ENCODE measurements around the gene PDE8B.

PDE8B gene

DNA sequence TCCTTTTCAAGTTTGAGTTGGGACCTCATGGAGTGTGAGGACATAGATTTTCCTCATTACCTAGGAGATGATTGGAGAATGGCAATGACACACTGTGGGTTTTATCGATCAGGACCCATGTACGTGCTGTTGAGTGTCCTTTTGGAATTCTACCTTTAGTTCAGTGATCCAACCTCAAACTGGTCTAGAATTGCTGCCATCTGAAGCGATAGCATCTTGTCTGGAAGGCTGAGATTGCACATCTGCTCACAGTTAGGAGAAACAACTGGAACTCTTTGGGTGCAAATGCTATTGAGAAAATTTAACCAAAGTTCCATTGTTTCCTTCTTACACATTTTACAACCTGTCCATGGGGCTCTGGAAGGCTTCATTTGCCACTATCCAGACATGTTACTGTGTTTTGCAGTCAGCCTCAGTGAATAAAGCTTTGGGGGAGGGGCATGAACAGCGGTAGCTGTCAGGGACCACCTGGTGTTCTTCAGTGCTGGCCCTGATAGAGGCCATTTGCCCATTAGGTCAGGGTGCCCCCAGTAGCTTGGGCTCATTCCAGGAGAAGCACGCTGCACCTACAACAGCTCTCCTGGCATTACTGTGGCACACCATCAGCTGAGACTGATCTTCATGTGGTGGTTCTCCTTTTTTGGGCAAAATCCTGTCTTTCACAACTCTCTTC is 123.1 kb downstream of the PDE8B start:
- TF ChIP-seq, protein P1, sequence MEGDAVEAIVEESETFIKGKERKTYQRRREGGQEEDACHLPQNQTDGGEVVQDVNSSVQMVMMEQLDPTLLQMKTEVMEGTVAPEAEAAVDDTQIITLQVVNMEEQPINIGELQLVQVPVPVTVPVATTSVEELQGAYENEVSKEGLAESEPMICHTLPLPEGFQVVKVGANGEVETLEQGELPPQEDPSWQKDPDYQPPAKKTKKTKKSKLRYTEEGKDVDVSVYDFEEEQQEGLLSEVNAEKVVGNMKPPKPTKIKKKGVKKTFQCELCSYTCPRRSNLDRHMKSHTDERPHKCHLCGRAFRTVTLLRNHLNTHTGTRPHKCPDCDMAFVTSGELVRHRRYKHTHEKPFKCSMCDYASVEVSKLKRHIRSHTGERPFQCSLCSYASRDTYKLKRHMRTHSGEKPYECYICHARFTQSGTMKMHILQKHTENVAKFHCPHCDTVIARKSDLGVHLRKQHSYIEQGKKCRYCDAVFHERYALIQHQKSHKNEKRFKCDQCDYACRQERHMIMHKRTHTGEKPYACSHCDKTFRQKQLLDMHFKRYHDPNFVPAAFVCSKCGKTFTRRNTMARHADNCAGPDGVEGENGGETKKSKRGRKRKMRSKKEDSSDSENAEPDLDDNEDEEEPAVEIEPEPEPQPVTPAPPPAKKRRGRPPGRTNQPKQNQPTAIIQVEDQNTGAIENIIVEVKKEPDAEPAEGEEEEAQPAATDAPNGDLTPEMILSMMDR (conservative IDR thresholded peaks at IDR 0.05; ENCODE audit: control insufficient read depth, insufficient read depth, low read depth, low read length) = no peak
- no peak for DNase-seq (ENCODE audit: low read depth)

DNA sequence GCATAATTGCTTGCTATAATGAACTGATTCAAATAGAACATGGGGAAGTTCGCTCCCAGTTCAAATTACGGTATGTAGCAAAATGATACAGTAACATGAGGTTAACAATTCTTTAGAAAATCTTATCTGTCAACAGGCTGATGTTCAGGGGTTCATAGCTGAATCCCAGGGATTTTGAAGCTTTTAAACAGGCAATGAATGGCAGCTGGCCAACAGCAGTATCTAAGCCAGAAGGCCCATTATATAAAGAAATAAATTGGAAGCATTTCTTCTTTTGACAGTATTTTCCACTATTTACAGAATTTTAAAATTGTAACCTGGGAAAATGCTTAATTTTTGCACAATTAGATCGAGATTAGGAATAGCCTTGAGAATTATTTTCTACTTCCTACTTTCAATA is 126.8 kb downstream of the PDE8B start:
- no peak for DNase-seq (ENCODE audit: low read depth)
- TF ChIP-seq, protein P1 (conservative IDR thresholded peaks at IDR 0.05; ENCODE audit: control insufficient read depth, insufficient read depth, low read depth, low read length) = no peak
- H3K4me3 ChIP-seq (ENCODE audit: control insufficient read depth, low read depth, low read length) = no peak overlapping the region

More for the DNA sequence above, 123.1 kb downstream of the PDE8B start:
- no peak overlapping the region for H3K4me3 ChIP-seq (ENCODE audit: control insufficient read depth, low read depth, low read length)

DNA sequence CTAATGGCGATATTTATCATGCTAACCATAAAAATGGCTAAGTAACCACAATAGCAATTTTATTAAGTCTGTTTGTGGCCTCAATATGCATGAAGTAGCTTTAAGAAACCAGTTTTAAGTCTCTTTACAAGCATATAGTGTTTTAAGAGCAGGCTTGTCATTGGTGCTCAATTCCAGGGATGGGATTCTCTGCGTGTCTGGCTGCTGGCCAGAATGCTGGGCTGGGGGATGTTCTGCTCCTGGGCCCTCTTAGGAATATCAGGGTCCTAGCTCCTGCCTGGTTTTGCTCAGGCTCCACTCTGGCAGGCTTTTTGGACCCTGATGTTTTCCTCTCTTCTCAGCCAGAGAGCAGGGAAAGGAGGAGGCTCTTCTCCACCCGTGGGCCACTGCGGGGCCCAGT is 127.2 kb downstream of the PDE8B start:
- DNase-seq (ENCODE audit: low read depth) = no peak
- no peak overlapping the region for H3K4me3 ChIP-seq (ENCODE audit: control insufficient read depth, low read depth, low read length)
- TF ChIP-seq, protein P1 (conservative IDR thresholded peaks at IDR 0.05; ENCODE audit: control insufficient read depth, insufficient read depth, low read depth, low read length) = no peak

DNA sequence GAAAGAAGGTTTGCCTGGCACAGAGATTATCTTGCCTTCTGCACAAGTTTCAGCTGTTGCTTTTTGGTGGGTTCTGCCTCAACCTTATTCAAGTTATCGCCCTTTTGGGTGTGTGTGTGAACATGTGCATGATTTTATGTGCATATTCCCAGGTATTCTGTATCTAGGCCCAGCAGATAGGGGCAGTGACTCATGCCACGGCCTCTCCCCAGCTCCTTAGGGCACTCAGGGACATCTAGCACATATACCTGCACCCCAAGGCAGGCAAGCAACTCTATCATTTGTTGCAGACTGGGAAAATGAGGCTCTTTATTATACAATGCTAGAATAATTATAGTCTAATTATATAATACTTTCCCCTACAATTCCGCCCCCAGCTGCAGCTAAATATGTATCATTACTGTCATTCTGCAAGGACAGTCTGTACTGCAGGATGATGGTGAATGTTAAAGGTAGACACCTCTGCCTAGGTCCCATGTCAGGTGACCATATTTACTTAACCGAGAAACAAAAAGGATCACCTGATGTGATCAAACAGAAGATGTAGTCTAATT is 128.9 kb downstream of the PDE8B start:
- H3K4me3 ChIP-seq (ENCODE audit: control insufficient read depth, low read depth, low read length) = no peak overlapping the region
- TF ChIP-seq, protein P1 (conservative IDR thresholded peaks at IDR 0.05; ENCODE audit: control insufficient read depth, insufficient read depth, low read depth, low read length) = no peak
- DNase-seq (ENCODE audit: low read depth) = no peak

DNA sequence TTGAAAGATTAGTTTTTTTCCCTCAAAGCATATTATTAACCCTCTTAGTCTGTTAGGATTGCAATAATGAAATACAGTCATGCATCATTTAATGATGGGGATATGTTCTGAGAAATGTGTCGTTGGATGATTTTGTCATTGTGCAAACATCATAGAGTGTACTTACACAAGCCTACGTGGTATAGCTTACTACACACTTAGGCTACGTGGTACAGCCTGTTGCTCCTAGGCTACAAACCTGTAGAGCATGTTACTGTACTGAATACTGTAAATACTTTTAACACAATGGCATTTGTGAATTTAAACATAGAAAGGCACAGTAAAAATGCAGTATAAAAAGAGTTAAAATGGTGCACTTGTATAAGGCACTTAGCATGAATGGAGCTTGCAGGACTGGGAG is 132.7 kb downstream of the PDE8B start:
- H3K4me3 ChIP-seq (ENCODE audit: control insufficient read depth, low read depth, low read length) = no peak overlapping the region
- TF ChIP-seq, protein P1 (conservative IDR thresholded peaks at IDR 0.05; ENCODE audit: control insufficient read depth, insufficient read depth, low read depth, low read length) = no peak

DNA sequence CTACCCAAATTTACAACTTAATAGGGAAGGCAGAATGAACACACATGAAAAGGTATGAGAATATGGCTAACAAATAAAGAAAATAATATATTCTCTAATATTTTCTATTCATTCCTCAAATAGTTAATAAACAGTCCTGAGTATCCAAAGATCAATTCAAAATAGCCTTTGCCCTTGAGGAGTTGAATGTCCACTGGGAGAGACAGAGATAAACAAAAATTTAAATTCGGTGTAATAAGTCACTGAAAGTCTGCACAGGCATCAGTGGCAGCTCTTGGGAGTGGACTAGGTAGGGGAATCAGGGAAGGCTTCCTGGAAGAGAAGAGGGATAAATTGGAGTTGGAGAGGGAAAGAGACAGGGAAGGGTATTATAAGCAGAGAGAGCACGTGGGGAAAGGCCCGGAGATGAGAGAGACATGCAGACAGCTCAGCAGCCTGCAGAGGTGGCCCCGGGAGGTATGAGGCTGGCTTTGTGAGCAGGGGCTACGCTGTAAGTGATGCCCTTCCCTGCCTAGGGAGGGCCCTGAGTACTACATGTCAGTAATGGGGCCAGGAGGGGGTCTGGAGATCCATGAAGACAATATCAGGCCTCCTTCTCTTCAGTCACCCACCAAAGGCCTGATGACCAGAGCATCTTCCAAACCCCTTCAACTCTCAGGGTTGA is 137.1 kb downstream of the PDE8B start:
- H3K4me3 ChIP-seq (ENCODE audit: control insufficient read depth, low read depth, low read length) = no peak overlapping the region
- TF ChIP-seq, protein P1 (conservative IDR thresholded peaks at IDR 0.05; ENCODE audit: control insufficient read depth, insufficient read depth, low read depth, low read length) = no peak
- DNase-seq (ENCODE audit: low read depth) = no peak

More for the DNA sequence above, 132.7 kb downstream of the PDE8B start:
- no peak for DNase-seq (ENCODE audit: low read depth)
